ENCODE results near the gene GRB10. TPM values are rescaled to one million over a fixed set of nuclear protein-coding genes. Genes with fewer than 3 reads are reported as not detected.
A peak's percentile ranks its signal among the peaks of the same experiment; 100 is the strongest.
"Not testable (repeated sequence)": the region's sequence is repeated elsewhere in the genome, so short reads cannot be mapped to it uniquely, and the experiment has no call there.

GRB10 gene
- total RNA-seq, 1 donor: 65.2 TPM

DNA sequence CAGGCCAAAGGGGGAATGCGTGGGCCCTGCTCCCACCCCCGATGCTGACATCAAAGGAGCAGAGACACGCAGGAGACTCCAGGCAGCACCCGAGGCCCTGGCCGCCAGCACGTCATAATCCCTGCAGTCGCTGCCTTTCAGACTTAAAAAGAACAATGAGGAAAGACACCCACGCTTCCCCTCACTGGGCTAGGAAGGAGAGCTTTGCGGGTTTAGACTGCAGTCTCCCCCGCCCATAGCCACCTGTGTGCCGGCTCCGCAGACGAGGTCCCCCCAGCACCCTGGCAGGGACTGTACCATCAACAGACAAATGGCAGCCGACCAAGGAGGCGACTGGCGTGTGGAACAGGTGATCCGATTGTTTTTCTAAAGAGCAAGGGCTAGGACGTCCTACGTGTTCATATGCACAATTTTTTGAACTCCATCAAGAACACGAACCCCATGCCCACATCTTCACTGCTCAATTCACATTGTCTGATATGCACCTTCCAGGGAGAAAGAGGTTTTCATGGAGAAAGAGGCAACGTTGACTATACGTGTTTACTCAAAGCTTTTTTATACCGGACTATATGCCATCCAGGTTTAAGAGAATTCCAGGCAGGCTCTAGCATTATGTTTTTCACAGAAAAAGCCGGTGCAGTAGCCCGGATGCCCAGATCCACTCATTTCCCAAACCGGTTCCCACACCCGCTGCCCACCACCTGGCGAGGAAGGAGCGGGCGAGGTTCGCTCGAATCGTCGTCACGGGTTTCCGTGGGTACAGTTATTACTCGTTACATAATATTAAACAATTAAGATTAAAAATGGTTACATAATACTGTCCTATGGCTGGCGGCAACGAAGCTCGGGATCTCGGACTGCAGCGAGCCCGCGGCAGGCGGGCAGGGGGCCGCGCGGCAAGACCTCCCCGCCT is 1.1 kb downstream of the GRB10 start:
- DNase-seq (ENCODE audit: low read depth in 2 of 3, low spot score in 2 of 3): no peak

DNA sequence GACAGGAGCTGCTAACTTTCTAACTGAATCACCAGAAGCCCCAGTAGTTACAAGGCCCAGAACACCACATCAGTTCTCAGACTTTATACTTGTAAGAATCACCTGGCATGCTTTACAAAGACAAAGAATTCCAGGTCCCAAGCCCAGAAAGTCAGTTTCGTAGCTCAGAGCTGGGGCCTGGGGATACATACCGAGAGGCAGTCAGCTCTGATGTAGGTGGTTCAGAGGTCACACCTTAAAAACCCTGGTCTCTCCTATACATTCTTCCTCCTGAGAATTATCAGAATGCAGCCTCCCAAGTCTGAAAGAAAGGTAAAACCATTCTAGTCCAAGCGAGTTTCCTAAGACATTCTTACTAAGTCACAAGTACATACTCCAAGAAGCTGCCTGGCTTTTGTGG is 2.3 kb downstream of the GRB10 start:
- no peak for DNase-seq (ENCODE audit: low read depth in 2 of 3, low spot score in 2 of 3)

DNA sequence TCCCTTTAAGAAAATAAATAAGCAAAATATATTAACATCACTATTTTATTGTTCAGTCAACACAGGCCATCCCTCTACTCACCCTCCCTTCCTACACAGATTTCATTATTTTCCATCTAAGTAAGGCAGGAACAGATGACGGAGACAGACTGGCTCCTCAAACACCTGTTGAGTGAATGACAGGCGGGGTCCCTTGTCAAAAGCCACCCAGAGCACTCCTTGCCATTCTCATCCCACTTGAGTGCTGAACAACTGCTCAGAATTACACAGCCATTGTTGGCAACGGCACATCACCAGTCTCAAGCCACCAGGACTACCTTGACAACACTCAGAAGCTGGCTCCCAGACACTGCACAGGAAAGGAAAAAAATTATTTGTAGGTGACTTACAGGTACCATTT is 3.3 kb downstream of the GRB10 start:
- DNase-seq (ENCODE audit: low read depth in 2 of 3, low spot score in 2 of 3): no peak

DNA sequence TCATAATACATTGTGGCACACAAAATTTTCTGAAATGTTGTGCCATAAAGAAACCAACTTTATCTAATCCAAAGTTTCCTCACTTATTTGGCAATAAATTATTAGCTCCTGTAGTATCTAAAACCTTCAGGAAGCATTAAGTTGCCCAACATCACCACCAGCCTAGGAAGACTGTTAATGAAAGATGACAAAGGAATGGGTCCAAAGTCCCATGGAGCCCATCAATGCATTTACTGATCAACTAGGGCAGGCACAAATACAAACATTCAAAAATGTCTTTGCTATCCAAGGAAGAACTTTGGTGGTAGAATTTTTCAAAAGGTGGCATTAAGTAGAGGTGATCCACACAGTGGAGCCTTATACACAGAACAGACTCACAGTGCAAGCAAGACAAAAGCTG is 4.5 kb downstream of the GRB10 start:
- DNase-seq (ENCODE audit: low read depth in 2 of 3, low spot score in 2 of 3): no peak

DNA sequence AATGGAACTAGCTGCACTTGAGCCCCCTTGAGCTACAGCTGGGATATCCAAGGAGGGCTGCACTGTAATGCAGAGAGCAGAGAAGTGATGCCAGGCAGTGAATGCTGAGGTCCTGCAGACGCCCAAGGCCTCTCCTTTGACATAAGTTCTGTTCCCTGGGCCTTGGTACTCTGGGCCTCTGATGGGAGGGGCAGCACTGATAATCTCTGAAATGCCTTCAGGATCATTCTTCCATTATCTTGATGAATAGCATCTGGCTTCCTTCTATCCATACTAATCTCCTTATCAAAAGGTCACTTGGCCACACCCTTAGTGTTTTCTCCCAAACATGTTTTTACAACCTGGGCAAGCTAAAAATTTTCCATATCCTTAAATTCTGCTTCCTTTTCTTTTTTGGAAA is 6.9 kb downstream of the GRB10 start:
- DNase-seq (ENCODE audit: low read depth in 2 of 3, low spot score in 2 of 3): no peak

DNA sequence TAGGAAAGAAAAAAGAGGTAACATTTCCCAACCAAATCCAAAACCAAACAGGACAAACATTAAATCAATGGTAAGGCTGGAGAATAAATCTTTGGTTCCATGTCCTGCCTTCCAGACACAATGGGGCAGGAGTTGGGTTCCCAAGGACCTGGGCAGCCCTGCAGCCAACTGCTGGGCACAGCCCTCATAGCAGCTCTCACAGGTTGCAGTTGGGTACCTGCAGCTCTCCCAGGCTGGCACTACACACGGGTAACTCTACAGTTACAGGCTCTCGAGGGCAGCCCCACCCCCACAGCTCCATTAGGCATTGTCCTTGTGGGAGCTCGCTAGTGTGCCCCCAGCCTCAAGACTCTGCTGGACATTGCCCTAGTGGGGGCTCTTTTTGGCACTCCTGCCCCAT is 7.5 kb downstream of the GRB10 start:
- no peak for DNase-seq (ENCODE audit: low read depth in 2 of 3, low spot score in 2 of 3)

DNA sequence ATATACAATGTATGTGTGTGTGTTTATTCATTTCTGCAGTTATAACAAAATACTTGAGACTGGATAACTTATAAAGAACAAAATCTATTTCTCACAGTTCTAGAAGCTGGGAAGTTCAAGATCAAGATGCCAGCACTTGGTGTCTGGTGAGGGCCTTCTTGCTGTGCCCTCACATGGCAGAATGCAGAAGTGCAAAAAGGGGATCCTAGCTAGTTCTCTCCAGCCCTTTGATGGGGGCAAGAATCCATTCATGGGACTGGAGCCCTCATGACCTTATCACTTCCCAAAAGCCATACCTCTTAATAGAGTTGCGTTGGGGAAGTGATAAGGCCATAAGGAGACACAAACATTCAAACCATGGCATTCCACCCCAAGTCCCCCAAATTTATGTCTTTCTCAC is 8.4 kb downstream of the GRB10 start:
- peak in 1 of 3 donors; percentile 28 for DNase-seq (ENCODE audit: low read depth in 2 of 3, low spot score in 2 of 3)

DNA sequence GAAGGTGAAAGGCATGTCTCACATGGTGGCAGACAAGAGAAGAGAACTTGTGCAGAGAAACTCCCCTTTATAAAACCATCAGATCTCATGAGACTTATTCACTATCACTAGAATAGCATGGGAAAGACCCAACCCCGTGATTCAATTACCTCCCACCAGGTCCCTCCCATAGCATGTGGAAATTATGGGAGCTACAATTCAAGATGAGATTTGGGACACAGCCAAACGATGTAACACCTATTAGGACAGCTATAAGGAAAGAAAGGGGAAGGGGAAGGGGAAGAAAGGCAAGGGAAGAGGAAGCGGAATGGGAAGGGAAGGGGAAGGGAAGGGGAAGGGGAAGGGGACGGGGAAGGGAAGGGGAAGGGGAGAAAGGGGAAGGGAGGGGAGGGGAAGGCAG is 9.6 kb downstream of the GRB10 start:
- DNase-seq (ENCODE audit: low read depth in 2 of 3, low spot score in 2 of 3): not testable (repeated sequence)

DNA sequence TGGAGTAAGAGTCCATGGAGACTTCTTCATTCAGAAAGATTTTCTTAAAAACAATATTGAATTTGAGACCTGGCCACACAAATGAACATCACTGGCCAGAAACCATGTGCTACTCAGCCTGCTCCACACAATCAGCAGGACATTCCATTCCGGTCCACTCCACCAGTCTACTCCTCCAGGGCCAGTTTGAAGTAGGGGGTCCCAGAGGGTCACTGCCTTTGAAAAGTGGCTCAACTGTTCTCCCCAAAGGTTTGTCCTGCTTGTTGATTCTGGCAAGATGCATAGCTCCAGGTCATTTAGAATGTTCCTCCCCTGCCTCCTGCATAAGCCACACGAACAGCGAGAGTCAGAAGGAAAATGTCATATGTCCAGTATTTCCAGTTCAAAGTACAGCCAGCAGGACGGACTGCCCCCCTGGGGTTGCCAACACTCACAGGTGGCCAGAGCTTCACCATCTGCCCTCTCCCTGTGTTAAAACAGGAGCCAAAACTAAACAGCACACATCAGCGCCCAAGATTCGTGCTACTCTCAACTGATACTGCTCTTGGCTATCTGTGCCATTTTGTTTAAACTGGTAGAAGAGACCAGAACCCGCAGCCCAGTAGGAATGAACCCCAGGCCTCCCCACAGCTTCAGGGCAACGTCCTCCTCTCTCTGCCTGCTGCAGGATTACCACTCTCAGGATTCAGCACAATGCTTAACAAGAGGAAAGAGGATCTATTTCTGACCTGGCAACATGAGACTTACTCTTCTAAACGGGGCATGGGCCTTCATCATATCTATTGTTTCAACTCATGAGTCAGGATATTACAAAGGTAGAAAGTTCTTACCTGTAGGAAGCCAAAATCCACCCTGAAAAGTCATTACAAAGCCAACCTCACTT is 11.3 kb downstream of the GRB10 start:
- no peak for DNase-seq (ENCODE audit: low read depth in 2 of 3, low spot score in 2 of 3)

DNA sequence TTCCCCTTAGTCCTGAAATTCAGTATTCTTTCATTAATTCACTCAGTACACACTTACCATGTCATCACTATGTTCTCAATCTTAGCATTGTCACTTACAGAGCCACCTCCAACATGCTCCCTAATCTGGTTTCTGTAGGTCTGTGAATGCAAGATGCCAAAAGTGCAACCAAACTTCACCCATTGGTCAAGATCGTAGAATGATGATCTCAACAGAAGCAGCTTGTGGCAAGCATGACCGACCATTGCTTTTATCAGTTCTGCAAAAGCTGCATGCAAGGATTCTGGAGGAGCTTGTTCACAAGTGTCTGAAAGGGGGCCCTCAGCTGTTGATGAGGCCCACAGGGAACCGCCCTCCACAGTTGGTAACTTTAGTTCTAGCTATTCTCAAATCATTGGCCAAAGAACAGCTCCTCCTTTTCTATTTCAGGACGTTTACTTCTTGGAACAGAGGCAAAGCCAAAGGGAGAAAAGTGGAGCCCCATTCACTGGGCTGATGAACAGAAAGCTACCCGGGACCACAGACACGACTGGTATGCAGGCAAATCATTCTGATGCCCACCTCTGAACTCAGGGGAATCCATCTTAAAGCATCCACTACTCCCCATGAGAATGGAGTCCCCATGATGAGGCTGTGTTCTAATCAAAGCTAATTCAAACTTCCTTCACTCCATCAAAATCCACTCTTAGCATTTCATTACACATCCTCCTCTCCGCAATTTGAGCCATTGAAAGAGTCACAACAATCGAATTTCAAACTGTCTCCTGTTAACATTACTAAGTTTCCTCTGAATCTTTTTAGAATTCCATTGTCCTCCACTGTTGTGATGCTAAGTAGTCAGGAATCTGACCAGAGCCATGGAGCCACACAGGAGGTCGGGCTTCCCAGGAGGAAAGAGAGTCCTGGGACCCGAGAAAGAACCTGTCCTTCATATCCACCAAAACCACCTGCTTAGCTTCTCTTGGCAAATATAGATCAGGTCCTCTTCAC is 13.9 kb downstream of the GRB10 start:
- no peak for DNase-seq (ENCODE audit: low read depth in 2 of 3, low spot score in 2 of 3)

DNA sequence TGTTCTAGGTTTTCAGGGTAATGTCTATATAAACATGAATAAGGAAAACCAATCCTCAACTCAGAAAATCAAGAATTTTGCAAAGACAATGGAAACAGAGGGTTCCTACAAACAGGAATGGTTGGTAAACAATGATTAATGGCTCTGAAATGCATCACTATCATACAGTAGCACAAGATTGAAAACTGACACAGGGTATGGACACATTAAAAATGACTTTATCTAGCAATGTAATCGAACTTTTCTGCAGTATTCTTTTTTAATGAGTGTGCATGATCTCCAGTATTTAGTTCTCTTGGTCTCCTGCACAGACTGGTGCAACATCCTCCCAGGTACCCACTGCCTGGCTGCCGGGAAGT is 15.9 kb downstream of the GRB10 start:
- no peak for DNase-seq (ENCODE audit: low read depth in 2 of 3, low spot score in 2 of 3)

DNA sequence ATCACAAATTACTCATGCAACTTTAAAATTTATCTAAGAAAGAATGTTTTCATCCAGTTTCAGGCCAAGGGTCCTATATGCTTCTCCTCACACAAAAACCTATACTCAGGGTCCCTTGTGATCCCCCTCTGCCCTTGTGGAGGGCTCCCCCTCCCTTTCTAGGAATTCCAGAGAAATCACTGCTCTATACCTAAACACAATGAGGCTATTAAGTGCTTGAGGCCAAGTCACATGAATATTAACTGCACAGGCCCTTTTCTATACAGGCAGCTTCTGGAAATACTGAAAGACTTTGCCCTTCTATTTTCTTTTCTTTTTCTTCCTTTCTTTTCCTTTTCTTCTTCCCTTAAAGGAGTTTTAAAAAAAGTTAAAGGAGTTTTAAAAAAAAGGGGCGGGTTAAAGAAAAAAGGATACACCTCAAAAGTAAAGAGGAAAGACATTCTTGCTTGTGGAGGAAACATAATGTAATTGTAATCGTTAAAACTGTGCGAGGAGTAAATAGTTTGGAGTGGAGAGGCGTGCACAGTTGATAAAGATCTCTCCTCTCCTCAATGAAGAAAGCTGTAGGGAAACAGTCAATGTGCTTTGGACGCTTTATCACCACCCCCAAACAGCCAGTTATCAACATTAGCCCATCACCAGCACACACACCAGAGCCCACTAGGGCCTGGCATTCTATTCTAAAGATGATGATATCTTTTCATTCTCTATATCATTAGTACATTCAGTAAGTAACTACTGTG is 16.4 kb downstream of the GRB10 start:
- no peak for DNase-seq (ENCODE audit: low read depth in 2 of 3, low spot score in 2 of 3)

DNA sequence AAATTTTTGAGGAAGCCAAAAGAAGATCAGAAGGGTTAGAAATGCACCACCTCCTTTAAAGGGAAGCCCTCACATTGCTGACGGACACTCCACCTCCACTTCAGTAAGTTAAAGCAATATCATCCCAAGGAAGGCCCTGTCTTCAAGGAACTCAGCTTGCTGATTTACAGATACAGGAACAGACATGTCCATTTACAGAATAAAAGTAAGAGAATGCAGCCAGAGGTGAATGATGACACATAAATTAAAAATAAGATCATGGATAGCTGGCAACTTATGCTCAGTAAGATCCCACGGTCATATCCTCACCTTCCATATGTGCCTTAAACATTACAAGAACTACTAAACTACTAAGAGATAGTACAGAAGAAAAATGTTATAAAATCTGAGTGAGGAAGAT is 20.4 kb downstream of the GRB10 start:
- no peak for DNase-seq (ENCODE audit: low read depth in 2 of 3, low spot score in 2 of 3)

DNA sequence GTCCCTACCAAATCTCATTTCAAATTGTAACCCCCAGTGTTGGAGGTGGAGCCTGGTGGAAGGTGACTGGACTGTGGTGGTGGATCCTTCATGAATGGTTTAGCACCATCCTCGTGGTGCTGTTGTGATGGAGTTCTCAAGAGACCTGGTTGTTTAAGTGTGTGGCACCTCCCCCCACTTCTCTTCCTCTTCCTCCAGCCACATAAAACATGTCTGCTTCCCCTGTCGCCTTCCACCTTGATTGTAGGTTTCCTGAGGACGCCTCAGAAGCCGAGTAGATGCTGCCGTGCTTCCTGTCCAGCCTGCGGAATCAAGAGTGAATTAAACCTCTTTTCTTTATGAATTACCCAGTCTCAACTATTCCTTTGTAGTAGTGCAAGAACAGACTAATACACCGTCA is 21.0 kb downstream of the GRB10 start:
- DNase-seq (ENCODE audit: low read depth in 2 of 3, low spot score in 2 of 3): peak in 1 of 3 donors; percentile 26

DNA sequence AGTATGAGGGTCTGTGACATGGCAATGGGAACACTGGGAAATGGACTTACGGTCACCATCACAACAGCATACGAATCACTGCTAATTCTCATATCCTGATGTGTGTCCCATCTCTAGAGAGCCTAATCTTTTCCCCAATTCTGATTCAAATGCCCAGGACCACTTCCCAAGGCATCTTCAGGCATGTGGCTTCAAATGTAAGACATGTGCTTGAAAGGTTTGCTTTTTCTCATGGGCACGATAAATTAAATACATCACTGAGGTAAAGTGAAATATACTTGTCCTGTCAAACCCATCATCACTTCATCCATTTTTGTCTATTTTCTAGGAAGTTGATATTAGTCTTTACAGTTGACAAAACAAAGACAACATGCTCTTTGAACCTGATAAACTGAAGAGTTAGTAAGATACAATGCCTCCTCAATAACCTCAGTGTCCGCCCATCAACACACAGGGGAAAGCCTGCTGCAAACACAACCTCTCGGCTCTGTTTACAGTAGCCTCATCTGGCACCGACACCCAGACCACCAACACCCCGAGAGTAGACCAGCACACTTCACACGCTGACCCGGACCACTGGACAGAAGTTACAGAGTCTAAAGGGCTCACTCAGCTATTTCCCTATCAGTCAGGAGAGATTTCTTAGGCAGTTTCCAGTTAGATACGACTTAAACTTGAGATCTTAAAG is 24.8 kb downstream of the GRB10 start:
- DNase-seq (ENCODE audit: low read depth in 2 of 3, low spot score in 2 of 3): no peak

DNA sequence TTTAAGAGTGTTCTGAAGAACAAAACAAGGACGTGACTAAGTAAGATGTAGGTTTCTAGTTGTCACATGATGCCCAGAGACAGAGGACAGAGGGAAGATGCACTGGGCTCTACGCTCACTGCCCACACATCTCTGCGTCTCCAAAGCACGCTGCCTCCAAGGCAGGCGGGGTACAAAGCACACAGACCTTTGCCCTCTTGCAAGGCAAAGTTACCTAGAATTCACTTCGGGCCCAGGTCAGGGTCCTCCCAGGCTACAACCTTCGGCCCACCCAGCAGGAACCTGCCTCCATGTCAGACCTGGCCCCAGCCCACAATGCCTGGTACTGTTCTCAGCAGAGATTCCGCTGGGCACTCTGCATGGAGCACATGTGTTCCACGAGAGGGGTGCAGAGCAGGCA is 26.5 kb downstream of the GRB10 start:
- DNase-seq (ENCODE audit: low read depth in 2 of 3, low spot score in 2 of 3): no peak

DNA sequence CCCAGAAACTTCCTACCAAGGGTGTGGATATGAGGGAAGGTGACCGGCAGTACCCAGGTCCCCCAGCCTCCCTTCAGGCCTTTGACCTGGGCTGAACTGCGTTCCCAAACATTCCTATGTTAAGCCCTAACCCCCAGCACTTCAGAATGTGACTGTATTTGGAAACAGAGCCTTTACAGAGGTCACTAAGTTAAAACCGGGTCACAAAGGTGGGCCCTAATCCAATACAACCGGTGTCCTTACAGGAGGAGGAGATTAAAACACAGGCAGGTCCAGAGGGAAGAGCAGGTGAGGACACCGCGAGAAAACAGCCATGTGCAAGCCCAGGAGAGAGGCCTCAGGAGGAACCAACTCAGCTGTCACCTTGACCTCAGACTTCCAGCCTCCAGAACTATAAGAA is 28.0 kb downstream of the GRB10 start:
- DNase-seq (ENCODE audit: low read depth in 2 of 3, low spot score in 2 of 3): no peak

DNA sequence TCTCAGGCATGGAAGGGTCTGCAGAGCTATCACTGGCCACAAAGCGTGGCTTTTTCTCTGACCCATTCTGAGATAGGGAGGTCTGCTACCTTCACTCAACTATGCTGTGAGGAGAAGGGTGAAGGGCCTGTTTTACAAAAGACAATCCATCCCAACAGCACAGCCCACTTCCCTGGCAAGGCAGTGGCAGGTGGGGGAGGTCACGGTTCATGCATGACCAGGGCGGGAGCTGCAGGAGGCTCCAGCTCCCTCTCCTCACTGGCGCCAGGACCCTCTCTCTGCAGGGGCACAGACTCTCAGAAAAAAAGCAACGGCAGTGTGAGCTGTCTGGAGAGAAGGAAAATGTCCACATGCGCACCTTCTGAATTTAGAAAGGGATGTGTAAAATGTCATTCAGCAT is 28.5 kb downstream of the GRB10 start:
- DNase-seq (ENCODE audit: low read depth in 2 of 3, low spot score in 2 of 3): no peak

DNA sequence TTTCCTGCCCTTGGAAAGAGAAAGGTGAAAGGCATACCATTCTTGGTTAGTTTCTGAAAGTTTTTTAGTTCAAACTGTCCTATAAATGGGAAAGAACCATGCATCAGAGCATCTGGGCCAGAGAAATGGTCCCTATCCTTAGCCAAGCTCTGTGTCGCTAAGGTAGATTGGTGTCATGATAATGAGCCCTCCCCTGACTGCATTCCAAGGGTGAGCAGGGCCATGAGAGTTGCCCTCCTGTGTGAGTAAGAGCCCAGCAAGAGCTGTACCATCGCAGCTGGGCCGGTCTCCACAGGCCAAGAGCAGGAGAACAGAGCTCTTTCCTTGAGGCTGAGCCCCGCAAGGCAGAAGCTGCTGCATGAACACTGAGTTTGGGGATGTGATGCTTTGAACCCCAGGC is 30.3 kb downstream of the GRB10 start:
- no peak for DNase-seq (ENCODE audit: low read depth in 2 of 3, low spot score in 2 of 3)

Measured in hematopoietic multipotent progenitor cell (in vitro differentiated cells).